T-helper 2 cell treated with Interferon-gamma antibody and Interleukin-4, amounts not matched to agents 5 μg/mL and 100 μg/mL, for 36 hours (primary cell): ENCODE results near the gene SYCN.

Experiments used
- DNase-seq: peaks from one replicate; pipeline ENCODE4 v3.0.0; 2021; ENCODE audit warnings: low spot score
- H3K27ac Mint-ChIP-seq: one replicate; pipeline ENCODE4 v1.8.0; 2021; ENCODE audit warnings: mild to moderate bottlenecking, mixed read lengths
- H3K27me3 Mint-ChIP-seq: one replicate; pipeline ENCODE4 v1.8.0; 2021; ENCODE audit warnings: low read depth, mixed read lengths
- H3K36me3 Mint-ChIP-seq: one replicate; pipeline ENCODE4 v1.8.0; 2021; ENCODE audit warnings: low read depth, mixed read lengths
- H3K4me1 Mint-ChIP-seq: one replicate; pipeline ENCODE4 v1.8.0; 2021; ENCODE audit warnings: low read depth, mixed read lengths
- H3K4me3 Mint-ChIP-seq: one replicate; pipeline ENCODE4 v1.8.0; 2022; ENCODE audit warnings: mild to moderate bottlenecking, moderate library complexity, mixed read lengths
- H3K9me3 Mint-ChIP-seq: one replicate; pipeline ENCODE4 v1.8.0; 2021; ENCODE audit warnings: mixed read lengths

SYCN gene

DNA sequence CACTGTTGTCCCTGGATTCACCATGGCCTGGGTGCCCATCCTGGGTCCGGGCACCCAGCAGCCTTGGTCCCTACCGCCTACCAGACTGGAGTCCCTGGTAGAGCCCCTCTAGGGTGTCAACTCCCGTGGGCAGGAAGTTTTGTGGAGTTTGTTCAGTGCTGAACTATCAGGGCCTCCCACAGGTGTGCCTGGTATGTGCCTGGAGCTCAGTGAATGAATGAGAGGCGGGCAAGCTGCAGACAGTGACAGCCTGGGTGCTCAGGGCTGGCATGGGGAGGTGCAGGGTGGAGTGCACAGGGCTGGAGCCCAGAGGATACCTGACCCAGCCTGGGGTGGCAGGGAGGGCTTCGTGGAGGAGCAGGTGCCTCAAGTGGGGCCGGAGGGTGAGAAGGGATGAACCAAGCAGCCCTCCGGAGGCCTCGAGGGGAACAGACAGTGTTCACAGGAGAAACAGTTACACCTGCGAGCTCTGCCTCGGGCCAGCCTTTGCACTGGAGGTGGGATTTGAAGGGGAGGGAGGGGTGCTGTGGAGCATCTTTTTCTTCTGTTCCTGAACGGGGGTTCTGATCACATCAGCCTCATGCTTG is 48.9 kb downstream of the SYCN start:
- H3K27ac Mint-ChIP-seq: no peak overlapping the region
- DNase-seq: no peak
- peaks cover 15% of the 10 kb centered on the region for H3K4me1 Mint-ChIP-seq
- no peaks in the 10 kb centered on the region for H3K27me3 Mint-ChIP-seq
- H3K9me3 Mint-ChIP-seq: no peaks in the 10 kb centered on the region
- no peaks in the 10 kb centered on the region for H3K36me3 Mint-ChIP-seq
- no peak overlapping the region for H3K4me3 Mint-ChIP-seq

DNA sequence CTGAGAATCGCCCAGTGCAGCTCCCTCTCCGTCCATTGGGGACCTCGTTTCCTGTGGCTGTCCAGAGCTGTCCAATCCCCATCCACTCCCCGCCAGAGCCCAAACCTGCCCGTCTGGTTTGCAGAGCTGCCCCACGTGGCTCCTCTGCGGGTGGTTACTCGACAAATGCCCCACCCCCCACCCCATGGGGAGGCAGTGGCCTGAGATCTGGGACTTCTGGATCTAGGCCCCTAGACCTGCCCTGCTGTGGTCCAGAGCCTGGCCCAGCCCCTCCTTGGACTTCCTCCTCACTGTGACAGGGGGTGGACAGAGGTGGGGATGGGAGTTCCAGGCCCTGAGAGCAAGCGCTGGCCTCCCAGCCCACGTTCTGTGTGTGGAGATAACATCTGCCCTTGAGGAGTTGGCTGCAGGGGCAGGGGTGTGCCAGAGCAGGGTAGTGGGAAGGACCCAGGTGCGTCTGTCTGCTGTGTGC is 49.4 kb downstream of the SYCN start:
- Mint-ChIP-seq H3K9me3 (no peaks in the 10 kb centered on the region), H3K27me3 (no peaks in the 10 kb centered on the region), H3K27ac (no peak overlapping the region), H3K36me3 (no peaks in the 10 kb centered on the region), H3K4me1 (peaks cover 15% of the 10 kb centered on the region), H3K4me3 (no peak overlapping the region)
- no peak for DNase-seq

DNA sequence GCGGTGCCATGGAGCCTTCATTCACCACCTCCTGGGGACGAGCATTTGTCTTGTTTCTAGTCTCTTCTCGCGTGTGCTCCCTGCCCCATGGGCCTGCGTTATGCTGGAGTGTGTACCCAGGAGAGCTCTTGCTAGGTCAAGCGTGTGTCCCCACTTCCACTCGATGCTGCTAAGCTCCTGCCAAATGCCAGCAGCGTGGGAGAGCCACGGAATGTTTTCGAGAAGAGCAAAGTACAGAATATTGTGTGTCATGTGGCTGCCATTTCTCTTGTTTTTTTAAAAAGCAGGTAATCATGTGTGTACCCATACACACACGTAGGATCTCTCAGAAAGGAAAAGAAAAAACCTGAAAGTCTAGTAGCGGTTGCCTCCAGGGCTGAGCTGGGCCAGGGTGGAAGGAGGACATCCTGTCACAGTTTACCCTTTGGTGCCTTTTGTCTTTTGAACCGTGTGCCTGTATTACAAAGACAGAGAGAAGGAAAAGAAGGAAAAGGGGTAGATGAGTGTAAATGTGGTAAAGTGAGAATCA is 49.9 kb downstream of the SYCN start:
- Mint-ChIP-seq H3K9me3 (no peaks in the 10 kb centered on the region), H3K4me3 (no peak overlapping the region), H3K4me1 (peaks cover 15% of the 10 kb centered on the region), H3K27me3 (no peaks in the 10 kb centered on the region), H3K27ac (peak overlapping the region; percentile 47), H3K36me3 (no peaks in the 10 kb centered on the region)
- DNase-seq: no peak
